Endothelial cell of umbilical vein (primary cell): ENCODE data around the gene CCNI. TPM values are rescaled to one million over a fixed set of nuclear protein-coding genes. Genes with fewer than 3 reads are reported as not detected.

Source experiments
- BruUV-seq: library from RNA; stranded (reverse); fragments of 400-500 nt; replicated peaks from 2 replicates; lab custom pipeline; 2021; lab: Mats Ljungman, UMichigan
- CTCF ChIA-PET: fragments of 300-600, 350-600 bp; sonication (Branson Sonifier 250); formaldehyde crosslinking; loops from one replicate; lab custom pipeline; 2021; ENCODE audit warnings: antibody characterized with exemption, inconsistent platforms; lab: Charles Lee
- POLR2A ChIA-PET: fragments of 300-600, 350-600 bp; sonication (Branson Sonifier 250); formaldehyde crosslinking; loops from one replicate; lab custom pipeline; 2021; ENCODE audit warnings: antibody characterized with exemption, inconsistent platforms; lab: Charles Lee
- DNase-seq: peaks from one replicate; pipeline ENCODE4 v3.0.0-alpha.2; 2011; ENCODE audit warnings: low read depth, low spot score
- FAIRE-seq: peaks from 2 replicates; lab custom pipeline; 2011; peaks lifted over from hg19 to GRCh38; lab: Jason Lieb, UNC
- H2AFZ ChIP-seq: 2 replicates; pipeline ENCODE4 v1.6.0; 2012; ENCODE audit warnings: low read depth, low read length, control low read depth, inconsistent platforms
- H3K27ac ChIP-seq: 2 replicates; pipeline ENCODE4 v1.5.1; 2011; ENCODE audit warnings: low read depth, mild to moderate bottlenecking, control low read depth, low read length, moderate library complexity; ENCODE audit not compliant: insufficient read depth
- H3K27me3 ChIP-seq, 2 experiments: 2 replicates each; pipeline versions ENCODE4 v1.6.0 to v1.6.1; 2011; ENCODE audit warnings: low read length in 2 of 2, mixed read lengths in 1 of 2; ENCODE audit not compliant: control insufficient read depth in 2 of 2, insufficient read depth in 2 of 2
- H3K36me3 ChIP-seq, 2 experiments: 2 replicates in 1 of 2; 3 replicates in 1 of 2; pipeline ENCODE4 v1.5.1; 2011; ENCODE audit warnings: low read length in 2 of 2, mild to moderate bottlenecking in 1 of 2, moderate library complexity in 1 of 2; ENCODE audit not compliant: control insufficient read depth in 2 of 2, insufficient read depth in 2 of 2; ENCODE audit errors: extremely low read depth in 1 of 2
- H3K4me1 ChIP-seq: 3 replicates; pipeline ENCODE4 v1.5.1; 2011; ENCODE audit warnings: mild to moderate bottlenecking, low read length; ENCODE audit not compliant: control insufficient read depth, insufficient read depth; ENCODE audit errors: extremely low read depth
- H3K4me2 ChIP-seq: 2 replicates; pipeline ENCODE4 v1.6.1; 2011; ENCODE audit warnings: low read length, control low read depth, mixed read lengths; ENCODE audit not compliant: insufficient read depth
- H3K4me3 ChIP-seq, 3 experiments: fragments of 200-600 bp in 1 of 3; sonication (generic), shearing (Covaris generic) in 1 of 3; replicated peaks in 1 of 3; 2 replicates each; pipeline ENCODE4 v1.5.1; 2011 to 2016; ENCODE audit warnings: control low read depth in 3 of 3, low read length in 3 of 3, mild to moderate bottlenecking in 2 of 3, inconsistent platforms in 1 of 3, low read depth in 1 of 3, moderate library complexity in 1 of 3; ENCODE audit not compliant: insufficient read depth in 1 of 3
- H3K79me2 ChIP-seq: 2 replicates; pipeline ENCODE4 v1.6.0; 2012; ENCODE audit warnings: low read length, inconsistent platforms; ENCODE audit not compliant: control insufficient read depth, insufficient read depth
- H3K9ac ChIP-seq: replicated peaks from 2 replicates; pipeline ENCODE3; 2011; ENCODE audit warnings: low read length, control low read depth; ENCODE audit not compliant: insufficient read depth; ENCODE audit errors: extremely low read depth
- H3K9me1 ChIP-seq: replicated peaks from 3 replicates; pipeline ENCODE4 v1.6.0; 2011; ENCODE audit warnings: mild to moderate bottlenecking, low read length; ENCODE audit not compliant: control insufficient read depth, insufficient read depth; ENCODE audit errors: extremely low read depth
- H3K9me3 ChIP-seq: replicated peaks from 2 replicates; pipeline ENCODE4 v1.5.1; 2012; ENCODE audit warnings: low read length, inconsistent platforms; ENCODE audit not compliant: control insufficient read depth, insufficient read depth
- H4K20me1 ChIP-seq: replicated peaks from 2 replicates; pipeline ENCODE3; 2011; ENCODE audit warnings: mild to moderate bottlenecking, low read length; ENCODE audit not compliant: control insufficient read depth, insufficient read depth; ENCODE audit errors: extremely low read depth
- CTCF ChIP-seq, 2 donors: IDR thresholded peaks; 1 replicate in 1 of 2; 2 replicates in 1 of 2; pipeline ENCODE4 v1.5.1; 2011; ENCODE audit warnings: low read length in 2 of 2, mild to moderate bottlenecking in 2 of 2, moderate library complexity in 2 of 2, control low read depth in 1 of 2, inconsistent platforms in 1 of 2, low read depth in 1 of 2; ENCODE audit not compliant: insufficient read depth in 1 of 2; ENCODE audit errors: extremely low read depth in 1 of 2
- EZH2 ChIP-seq: IDR thresholded peaks from 2 replicates; pipeline ENCODE4 v1.6.1; 2012; ENCODE audit warnings: borderline replicate concordance, low read depth, mild to moderate bottlenecking, moderate library complexity, low read length, inconsistent platforms; ENCODE audit not compliant: severe bottlenecking
- FOS ChIP-seq: IDR thresholded peaks from 2 replicates; pipeline ENCODE4 v1.6.1; 2011; ENCODE audit warnings: mild to moderate bottlenecking, low read length, moderate library complexity, borderline replicate concordance; ENCODE audit not compliant: insufficient read depth
- GATA2 ChIP-seq: IDR thresholded peaks from 2 replicates; pipeline ENCODE4 v1.7.0; 2011; ENCODE audit warnings: low read depth, mild to moderate bottlenecking, moderate library complexity, mixed read lengths, low read length; ENCODE audit not compliant: insufficient read length, insufficient read depth
- JUN ChIP-seq: IDR thresholded peaks from 2 replicates; pipeline ENCODE4 v1.6.1; 2011; ENCODE audit warnings: borderline replicate concordance, low read depth; ENCODE audit not compliant: insufficient read length, insufficient read depth
- MAX ChIP-seq: IDR thresholded peaks from 2 replicates; pipeline ENCODE4 v1.6.1; 2011; ENCODE audit not compliant: insufficient read depth, insufficient read length
- MYC ChIP-seq: IDR thresholded peaks from one replicate; pipeline ENCODE4 v1.6.1; 2011; ENCODE audit warnings: mild to moderate bottlenecking, low read depth, low read length
- POLR2A ChIP-seq: IDR thresholded peaks from 2 replicates; pipeline ENCODE4 v1.6.1; 2012; ENCODE audit warnings: low read depth, mild to moderate bottlenecking, control low read depth, low read length
- POLR2AphosphoS5 ChIP-seq: IDR thresholded peaks from 2 replicates; pipeline ENCODE4 v1.6.1; 2012; ENCODE audit warnings: low read depth, mild to moderate bottlenecking, control low read depth, low read length, moderate library complexity; ENCODE audit not compliant: insufficient read depth
- dilution Hi-C: fragments of 300-500 bp; cut with MboI; formaldehyde crosslinking; loops from one replicate; pipeline ENCODE4 v1.15.0; 2019; ENCODE audit warnings: low sequenced_read_pairs; ENCODE audit not compliant: extremely low pct_ligation_motif_present
- intact Hi-C: fragments of 100-400 bp; cut with micrococcal nuclease; formaldehyde crosslinking; loops from one replicate; pipeline ENCODE4 v1.10.0; 2022
- polyA plus RNA-seq, 4 experiments: library from polyadenylated mRNA; depleted of rRNA in 3 of 4; stranded (reverse) in 3 of 4; unstranded in 1 of 4; fragments of >200 nt; gene quantifications; 2 replicates each; pipeline versions ENCODE4 v1.2.1 to v1.2.3, GENCODE V29; 2011 to 2012; ENCODE audit warnings: missing spikeins in 1 of 4
- total RNA-seq: library from RNA; stranded (reverse); gene quantifications from 2 replicates; pipeline ENCODE4 v1.2.3, GENCODE V29; 2021

CCNI gene
- total and polyA plus RNA-seq, 2 donors (not counting 3 experiments of a cell fraction or from before 2014, with no cell fraction given): 88.6 to 212 TPM

DNA sequence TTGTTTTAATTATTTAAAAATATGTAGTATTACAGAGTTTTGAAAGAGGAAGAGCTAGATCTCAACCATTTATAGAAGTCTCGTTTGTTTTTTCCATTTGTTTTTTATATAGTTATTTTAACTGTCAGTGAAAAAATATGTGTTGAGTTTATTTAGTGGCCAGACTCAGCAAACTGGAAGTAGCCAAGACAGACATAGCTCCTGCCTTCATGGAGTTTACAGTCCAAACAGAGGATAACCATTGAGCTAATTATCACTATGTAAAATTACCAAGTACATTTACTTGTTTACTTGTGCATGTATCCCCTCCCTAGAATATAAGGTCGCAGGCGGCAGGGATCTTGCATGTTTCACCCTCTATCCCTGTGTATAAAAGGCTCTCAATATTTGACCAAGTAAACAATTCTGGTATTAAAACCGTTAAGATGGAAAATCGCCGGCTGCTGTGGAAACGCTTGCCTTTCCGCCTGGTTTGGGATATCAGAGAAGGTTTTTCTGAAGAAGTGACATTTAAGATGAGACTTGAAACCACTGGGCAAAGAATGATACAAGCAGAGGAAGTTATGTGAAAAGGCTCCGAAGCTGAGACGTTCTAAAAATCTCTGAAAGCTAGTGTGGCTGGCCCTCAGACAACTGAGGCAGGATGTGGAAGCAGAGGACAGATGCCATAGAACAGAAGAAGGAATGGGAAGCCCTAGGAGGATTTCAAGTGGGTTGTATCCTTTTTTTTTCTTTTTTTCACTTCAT lies 1.3 kb upstream of the CCNI start:
- Histone ChIP-seq H3K9me3 (no peaks in the 10 kb centered on the region), H4K20me1 (peaks cover 8% of the 10 kb centered on the region), H3K4me2 (peak overlapping the region; percentile 90), H3K4me3 (peak overlapping the region in 2 of 3 experiments; percentile 90 to 98), H2AFZ (no peak overlapping the region), H3K4me1 (peaks cover 22% of the 10 kb centered on the region), H3K27me3 (no peaks in the 10 kb centered on the region), H3K9me1 (no peaks in the 10 kb centered on the region), H3K27ac (peak overlapping the region; percentile 98), H3K36me3 (no peaks in the 10 kb centered on the region), H3K9ac (peak overlapping the region; percentile 99), H3K79me2 (peaks cover 35% of the 10 kb centered on the region)
- TF ChIP-seq CTCF (IDR thresholded peaks at IDR 0.05; ENCODE audit: extremely low read depth in 1 of 2, insufficient read depth in 1 of 2, low read depth in 1 of 2, low read length in 2 of 2) (no peak), MAX (no peak), MYC (no peak), POLR2A (no peak), FOS (no peak), POLR2AphosphoS5 (no peak), GATA2 (no peak), JUN (no peak), EZH2 (no peak)
- POLR2A ChIA-PET: interaction anchor here (0.8 to 1.5 kb wide), 4 partner anchors 18 to 81 kb away, joined by 3 to 8 read pairs (median 4); no protein-coding TSS in a partner anchor
- CTCF ChIA-PET: interaction anchor here (1.3 to 8.1 kb wide), 3 partner anchors 18 to 126 kb away, joined by 3 to 71 read pairs (median 13); no protein-coding TSS in a partner anchor
- no peak for DNase-seq
- no peak for FAIRE-seq
- intact Hi-C loops (loop anchor here (1.0 to 10.0 kb wide), 6 partner anchors 16 to 932 kb away; partner anchors contain the start of genes CCNG2, MRPL1 and NUP54), dilution Hi-C loops (no loop called here)
- no TSS peak for BruUV-seq
